ENCODE results near the gene CEP63. TPM values are rescaled to one million over a fixed set of nuclear protein-coding genes. Genes with fewer than 3 reads are reported as not detected.

The CEP63 gene
- total and polyA plus RNA-seq, 2 of the 8 experiments (the other 6 are each of a cell fraction or from before 2014, with no cell fraction given): 5.3 to 18.2 TPM

- peak; percentile 89 for TF ChIP-seq E2F6 (IDR thresholded peaks at IDR 0.05)
- TF ChIP-seq BACH1 (IDR thresholded peaks at IDR 0.05; ENCODE audit: low read length): no peak
- TF ChIP-seq NANOG (IDR thresholded peaks at IDR 0.05; ENCODE audit: insufficient read depth, low read depth, low read length, poor library complexity, severe bottlenecking): no peak
- no peak for TF ChIP-seq BRCA1 (IDR thresholded peaks at IDR 0.05; ENCODE audit: low read depth, low read length)
- no peak for TF ChIP-seq USF2 (IDR thresholded peaks at IDR 0.05; ENCODE audit: low read length)
- TF ChIP-seq SP2 (IDR thresholded peaks at IDR 0.05; ENCODE audit: low read length): no peak
- TF ChIP-seq EZH2 (IDR thresholded peaks at IDR 0.05; ENCODE audit: low read depth, low read length, severe bottlenecking): no peak
- no peak for TF ChIP-seq ZNF274 (IDR thresholded peaks at IDR 0.05; ENCODE audit: borderline replicate concordance, extremely low read depth, low read length)
- no peak for TF ChIP-seq MAFK (IDR thresholded peaks at IDR 0.05; ENCODE audit: low read depth, low read length)
- TF ChIP-seq RNF2 (IDR thresholded peaks at IDR 0.05; ENCODE audit: borderline replicate concordance, low read depth, low read length, missing control alignments, poor library complexity, severe bottlenecking): no peak
- TF ChIP-seq GABPA (IDR thresholded peaks at IDR 0.05; ENCODE audit: borderline replicate concordance, insufficient read depth, low read length): no peak
- no peak for TF ChIP-seq SP4 (IDR thresholded peaks at IDR 0.05; ENCODE audit: low read length)
Measured at GRCh38 chr3:134453631-134454030, 32.2 kb upstream of the CEP63 start (continued).

All from H1 (cell line).